Subcutaneous adipose tissue (tissue), 4 donors: ENCODE data around the gene ZNF217. TPM values are rescaled to one million over a fixed set of nuclear protein-coding genes. Genes with fewer than 3 reads are reported as not detected.
A peak's percentile ranks its signal among the peaks of the same experiment; 100 is the strongest.

Experiments used
- total RNA-seq, 4 donors: library from RNA; depleted of rRNA; stranded (reverse); fragments of >200 nt; gene quantifications; one replicate each; pipeline ENCODE4 v1.1.0, GENCODE V29; 2016
- TF ChIP-seq, protein P1 (sequence below): fragments of 450-650 bp; IDR thresholded peaks from one replicate; pipeline ENCODE4 v1.5.1; 2016; ENCODE audit warnings: low read depth, mild to moderate bottlenecking, control low read depth, antibody characterized with exemption, moderate library complexity

ZNF217 gene
- total RNA-seq, 4 donors from 2014 or later = 29.6 to 62.3 (median 36.7) TPM

GRCh38 chr20:53575481-53576194 lies 18.0 kb downstream of the ZNF217 start:
- TF ChIP-seq, protein P1, sequence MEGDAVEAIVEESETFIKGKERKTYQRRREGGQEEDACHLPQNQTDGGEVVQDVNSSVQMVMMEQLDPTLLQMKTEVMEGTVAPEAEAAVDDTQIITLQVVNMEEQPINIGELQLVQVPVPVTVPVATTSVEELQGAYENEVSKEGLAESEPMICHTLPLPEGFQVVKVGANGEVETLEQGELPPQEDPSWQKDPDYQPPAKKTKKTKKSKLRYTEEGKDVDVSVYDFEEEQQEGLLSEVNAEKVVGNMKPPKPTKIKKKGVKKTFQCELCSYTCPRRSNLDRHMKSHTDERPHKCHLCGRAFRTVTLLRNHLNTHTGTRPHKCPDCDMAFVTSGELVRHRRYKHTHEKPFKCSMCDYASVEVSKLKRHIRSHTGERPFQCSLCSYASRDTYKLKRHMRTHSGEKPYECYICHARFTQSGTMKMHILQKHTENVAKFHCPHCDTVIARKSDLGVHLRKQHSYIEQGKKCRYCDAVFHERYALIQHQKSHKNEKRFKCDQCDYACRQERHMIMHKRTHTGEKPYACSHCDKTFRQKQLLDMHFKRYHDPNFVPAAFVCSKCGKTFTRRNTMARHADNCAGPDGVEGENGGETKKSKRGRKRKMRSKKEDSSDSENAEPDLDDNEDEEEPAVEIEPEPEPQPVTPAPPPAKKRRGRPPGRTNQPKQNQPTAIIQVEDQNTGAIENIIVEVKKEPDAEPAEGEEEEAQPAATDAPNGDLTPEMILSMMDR = peak; percentile 58

GRCh38 chr20:53574819-53575218 lies 18.8 kb downstream of the ZNF217 start:
- TF ChIP-seq, protein P1 = no peak

DNA sequence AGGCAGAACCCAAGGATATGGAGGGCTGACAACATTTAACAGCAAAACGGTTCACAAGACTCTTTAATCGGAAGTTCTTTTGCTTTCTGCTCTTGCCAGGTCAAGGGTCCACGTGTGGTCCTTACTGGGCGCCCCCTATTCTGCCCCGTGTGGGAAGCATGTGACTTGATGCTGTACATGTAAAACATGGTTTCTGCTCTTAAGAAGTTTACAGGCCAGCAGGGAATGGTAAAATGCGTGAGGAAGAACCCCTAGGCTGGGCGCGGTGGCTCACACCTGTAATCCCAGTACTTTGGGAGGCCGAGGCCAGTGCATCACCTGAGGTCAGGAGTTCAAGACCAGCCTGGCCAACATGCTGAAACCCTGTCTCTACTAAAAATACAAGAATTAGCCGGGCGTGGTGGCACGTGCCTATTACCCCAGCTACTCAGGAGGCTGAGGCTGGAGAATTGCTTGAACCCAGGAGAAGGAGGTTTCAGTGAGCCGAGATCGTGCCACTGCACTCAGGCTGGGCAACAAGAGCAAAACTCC lies 19.3 kb downstream of the ZNF217 start:
- TF ChIP-seq, protein P1 = no peak

GRCh38 chr20:53571555-53572286 lies 21.9 kb downstream of the ZNF217 start:
- TF ChIP-seq, protein P1 = peak; percentile 71

DNA sequence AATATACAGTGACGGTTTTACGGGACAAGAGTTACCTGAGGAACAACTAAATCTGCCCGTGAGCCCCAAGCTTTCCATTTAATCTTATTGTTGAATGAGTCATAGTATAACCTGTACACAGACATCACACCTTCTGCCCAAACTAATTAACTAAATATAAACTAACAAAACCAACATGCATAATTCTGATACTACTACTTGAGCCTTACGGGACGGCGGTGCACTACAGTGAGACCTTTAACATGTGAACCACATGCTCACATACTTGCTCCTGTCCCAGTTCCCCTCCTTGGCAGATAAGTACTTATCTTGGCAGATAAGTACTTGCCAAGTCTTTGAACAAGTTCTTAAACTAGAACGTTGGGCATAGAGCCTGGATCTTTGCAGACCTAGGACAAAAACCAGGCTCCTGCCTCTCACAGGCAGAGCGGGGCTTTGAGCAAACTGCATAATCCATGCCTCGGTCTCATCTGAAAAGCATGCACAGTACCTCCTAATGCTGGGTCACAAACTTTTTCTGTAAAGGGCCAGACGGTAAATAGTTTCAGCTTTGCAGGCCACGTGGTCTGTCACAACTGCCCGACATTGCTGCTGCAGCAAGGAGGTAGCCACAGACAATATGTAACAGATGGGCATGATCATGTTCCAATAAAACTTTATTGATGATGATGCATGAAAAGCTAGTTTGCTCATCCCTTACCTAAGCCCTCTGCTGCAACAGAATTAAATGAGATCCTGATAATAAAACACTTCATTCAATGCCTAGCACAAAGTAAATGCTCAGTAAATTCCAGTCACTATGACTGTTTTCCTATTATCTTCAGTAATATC lies 23.0 kb downstream of the ZNF217 start:
- TF ChIP-seq, protein P1 = no peak

- TF ChIP-seq, protein P1 = peak; percentile 69
Observed at GRCh38 chr20:53569606-53570307, 23.9 kb downstream of the ZNF217 start.
